ENCODE measurements around the gene SFMBT1. TPM values are rescaled to one million over a fixed set of nuclear protein-coding genes. Genes with fewer than 3 reads are reported as not detected.

The SFMBT1 gene
- total and polyA plus RNA-seq, 9 of the 15 experiments (the other 6 are each of a cell fraction or from before 2014, with no cell fraction given), result 0.76 to 6.6 (median 3.6) TPM

DNA sequence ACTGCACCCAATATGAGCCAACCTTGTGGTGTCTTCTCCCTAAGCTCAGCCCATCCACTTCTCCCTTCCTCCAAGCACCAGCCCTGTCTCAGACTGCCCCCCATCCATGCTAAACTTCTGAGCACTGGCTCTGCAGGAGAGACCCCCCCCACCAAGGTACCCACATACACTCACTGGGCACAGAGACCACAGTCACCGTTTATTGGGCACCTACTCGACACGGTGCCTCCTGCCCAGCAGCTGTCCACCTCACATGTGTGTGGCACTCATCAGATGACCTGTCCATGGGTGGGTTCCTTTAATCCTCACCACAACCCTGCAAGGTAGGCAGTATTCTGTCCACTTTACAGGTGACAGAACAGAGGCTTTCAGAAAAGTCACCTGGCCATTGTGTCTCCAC is 22.3 kb upstream of the SFMBT1 start:
- intact Hi-C loops (cut with micrococcal nuclease) (no loop called here), in situ Hi-C loops (cut with MboI) (no loop called here)
- Histone ChIP-seq H3K4me1 (replicated peaks in 1 of 2; ENCODE audit: control insufficient read depth in 2 of 2, insufficient read depth in 2 of 2, low read length in 2 of 2) (peaks cover 14 to 16% of the 10 kb centered on the region in 2 experiments; a peak in 4 of 5 replicates), H3K9ac (ENCODE audit: insufficient read depth in 1 of 2, low read depth in 2 of 2, low read length in 2 of 2) (peak overlapping the region in 1 of 2 experiments; percentile 14; a peak in 1 of 4 replicates), H3K27me3 (ENCODE audit: control insufficient read depth in 2 of 2, insufficient read depth in 2 of 2, low read length in 2 of 2) (no peaks in the 10 kb centered on the region), H3K79me2 (ENCODE audit: control insufficient read depth, insufficient read depth, low read length) (no peaks in the 10 kb centered on the region), H3K36me3 (ENCODE audit: control insufficient read depth, insufficient read depth, low read length) (no peaks in the 10 kb centered on the region), H3K9me1 (ENCODE audit: control insufficient read depth, insufficient read depth, low read length) (no peaks in the 10 kb centered on the region), H3K9me3 (replicated peaks; ENCODE audit: control insufficient read depth, insufficient read depth, low read depth, low read length) (no peaks in the 10 kb centered on the region), H4K20me1 (replicated peaks; ENCODE audit: control insufficient read depth, insufficient read depth, low read length) (no peaks in the 10 kb centered on the region), H2AFZ (ENCODE audit: low read depth, low read length) (no peak overlapping the region), H3K27ac (ENCODE audit: extremely low read depth, low read depth, low read length) (no peak overlapping the region), H3K4me2 (ENCODE audit: insufficient read depth, low read length) (no peak overlapping the region), H3K4me3 (no peak overlapping the region)
- DNase-seq (ENCODE audit: extremely low read depth in 1 of 4, low spot score in 3 of 4), result no peak
- POLR2A ChIA-PET, result no interaction called here
- CTCF ChIA-PET (ENCODE audit: low intra/inter-chr PET ratio), result no interaction called here
- WGBS (ENCODE audit: insufficient coverage, low coverage, missing lambda C conversion rate), result 34% methylated on average over 3 of the region's 3 CpGs
- no peak for ATAC-seq
- FAIRE-seq, result no peak
- no TSS peak for BruUV-seq (replicated peaks)
- TF ChIP-seq ZNF408 (CRISPR knock-in tag; IDR thresholded peaks at IDR 0.05; ENCODE audit: low read depth), result no peak
- TF ChIP-seq DDX20 (tag; IDR thresholded peaks at IDR 0.05; ENCODE audit: low read depth), result no peak
- no peak for TF ChIP-seq HDAC1 (IDR thresholded peaks at IDR 0.05)
- TF ChIP-seq MTA2 (IDR thresholded peaks at IDR 0.05; ENCODE audit: low read depth), result no peak
- no peak for TF ChIP-seq CBFA2T3 (IDR thresholded peaks at IDR 0.05)
- TF ChIP-seq CHCHD3 (CRISPR knock-in tag; IDR thresholded peaks at IDR 0.05), result no peak
- no peak for TF ChIP-seq TEAD1 (CRISPR knock-in tag; IDR thresholded peaks at IDR 0.05)
- TF ChIP-seq ARHGAP35 (IDR thresholded peaks at IDR 0.05; ENCODE audit: partially characterized antibody), result no peak
- TF ChIP-seq ZBTB8A (IDR thresholded peaks at IDR 0.05; ENCODE audit: partially characterized antibody), result no peak
- no peak for TF ChIP-seq ILF3 (IDR thresholded peaks at IDR 0.05; ENCODE audit: borderline replicate concordance)
- TF ChIP-seq SP2 (IDR thresholded peaks at IDR 0.05; ENCODE audit: extremely low read depth, low read depth, low read length, poor library complexity, severe bottlenecking), result no peak
- no peak for TF ChIP-seq CUX1 (CRISPR knock-in tag; IDR thresholded peaks at IDR 0.05)
- TF ChIP-seq, protein P1, sequence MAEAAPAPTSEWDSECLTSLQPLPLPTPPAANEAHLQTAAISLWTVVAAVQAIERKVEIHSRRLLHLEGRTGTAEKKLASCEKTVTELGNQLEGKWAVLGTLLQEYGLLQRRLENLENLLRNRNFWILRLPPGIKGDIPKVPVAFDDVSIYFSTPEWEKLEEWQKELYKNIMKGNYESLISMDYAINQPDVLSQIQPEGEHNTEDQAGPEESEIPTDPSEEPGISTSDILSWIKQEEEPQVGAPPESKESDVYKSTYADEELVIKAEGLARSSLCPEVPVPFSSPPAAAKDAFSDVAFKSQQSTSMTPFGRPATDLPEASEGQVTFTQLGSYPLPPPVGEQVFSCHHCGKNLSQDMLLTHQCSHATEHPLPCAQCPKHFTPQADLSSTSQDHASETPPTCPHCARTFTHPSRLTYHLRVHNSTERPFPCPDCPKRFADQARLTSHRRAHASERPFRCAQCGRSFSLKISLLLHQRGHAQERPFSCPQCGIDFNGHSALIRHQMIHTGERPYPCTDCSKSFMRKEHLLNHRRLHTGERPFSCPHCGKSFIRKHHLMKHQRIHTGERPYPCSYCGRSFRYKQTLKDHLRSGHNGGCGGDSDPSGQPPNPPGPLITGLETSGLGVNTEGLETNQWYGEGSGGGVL (CRISPR knock-in tag; IDR thresholded peaks at IDR 0.05), result no peak
- TF ChIP-seq TRIM25 (IDR thresholded peaks at IDR 0.05; ENCODE audit: borderline replicate concordance), result no peak
- no peak for TF ChIP-seq PPARD (CRISPR knock-in tag; IDR thresholded peaks at IDR 0.05)

Data from K562 (cell line).